ENCODE data around the gene MUC2. TPM values are rescaled to one million over a fixed set of nuclear protein-coding genes. Genes with fewer than 3 reads are reported as not detected.

Gene MUC2
- total RNA-seq, 1 experiment from 2014 or later = 0.04 TPM

GRCh38 chr11:1103401-1104360 is 29.0 kb downstream of the MUC2 start:
- Histone ChIP-seq H3K27ac (no peak overlapping the region), H2AFZ (no peak overlapping the region), H3K9me2 (ENCODE audit: insufficient read depth) (no peaks in the 10 kb centered on the region), H3K79me2 (ENCODE audit: low read depth) (no peaks in the 10 kb centered on the region), H3F3A (ENCODE audit: insufficient read depth, low read depth) (no peaks in the 10 kb centered on the region), H4K20me1 (ENCODE audit: insufficient read depth) (no peaks in the 10 kb centered on the region), H3K4me1 (replicated peaks; ENCODE audit: insufficient read depth) (no peaks in the 10 kb centered on the region), H3K4me3 (no peak overlapping the region), H3K4me2 (no peak overlapping the region), H3K9me3 (ENCODE audit: insufficient read depth, low read depth) (no peaks in the 10 kb centered on the region), H3K27me3 (ENCODE audit: insufficient read depth, low read depth) (peaks cover 22% of the 10 kb centered on the region), H3K36me3 (ENCODE audit: low read depth) (no peaks in the 10 kb centered on the region)
- ChIA-PET CTCF (no interaction called here), POLR2A (ENCODE audit: unreplicated experiment) (interaction anchor here (0.6 kb wide), 1 partner anchor 43 kb away, joined by 26 read pairs; no protein-coding TSS in a partner anchor)
- DNase-seq = no peak
- no TSS peak for BruUV-seq (replicated peaks)
- intact Hi-C loops (cut with micrococcal nuclease; ENCODE audit: unreplicated experiment) = no loop called here
- TF ChIP-seq CTCF (conservative IDR thresholded peaks at IDR 0.05) = no peak
- no peak for TF ChIP-seq EZH2 (IDR thresholded peaks at IDR 0.05; ENCODE audit: low read depth)

DNA sequence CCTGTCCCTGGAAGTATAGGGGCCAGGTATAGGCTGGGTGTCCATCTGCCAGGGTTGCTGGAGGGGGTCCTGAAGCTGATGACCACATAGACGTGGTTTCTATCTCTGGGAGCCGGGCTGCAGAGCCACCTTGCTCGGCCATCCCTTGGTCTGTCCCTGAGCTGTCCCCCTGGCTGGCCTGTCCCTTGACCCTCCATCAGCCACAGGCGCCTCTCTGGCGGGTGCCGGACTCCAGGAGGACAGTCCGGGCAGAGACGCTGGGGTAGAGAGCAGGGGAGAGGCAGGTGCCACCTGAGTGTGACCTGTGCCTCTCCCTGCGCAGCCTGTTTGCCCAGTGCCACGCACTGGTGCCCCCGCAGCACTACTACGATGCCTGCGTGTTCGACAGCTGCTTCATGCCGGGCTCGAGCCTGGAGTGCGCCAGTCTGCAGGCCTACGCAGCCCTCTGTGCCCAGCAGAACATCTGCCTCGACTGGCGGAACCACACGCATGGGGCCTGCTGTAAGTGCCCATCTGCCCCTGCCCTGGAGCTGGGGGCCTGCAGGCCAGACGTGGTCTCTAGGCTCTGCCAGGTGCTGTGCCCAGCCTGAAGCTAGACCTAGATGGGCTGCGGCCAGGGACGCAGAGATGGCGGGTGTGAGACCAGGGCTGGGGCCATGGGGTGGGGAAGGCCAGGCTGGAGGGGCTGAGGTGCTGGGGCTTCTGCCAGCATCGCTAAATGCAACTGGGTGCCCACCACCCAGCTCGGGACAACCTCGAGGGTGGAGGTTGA is 29.9 kb downstream of the MUC2 start:
- DNase-seq = no peak
- Histone ChIP-seq H3K27me3 (ENCODE audit: insufficient read depth, low read depth) (peaks cover 26% of the 10 kb centered on the region), H4K20me1 (ENCODE audit: insufficient read depth) (no peaks in the 10 kb centered on the region), H2AFZ (no peak overlapping the region), H3K9me3 (ENCODE audit: insufficient read depth, low read depth) (no peaks in the 10 kb centered on the region), H3K4me3 (no peak overlapping the region), H3K9me2 (ENCODE audit: insufficient read depth) (no peaks in the 10 kb centered on the region), H3K27ac (no peak overlapping the region), H3K4me2 (no peak overlapping the region), H3K4me1 (replicated peaks; ENCODE audit: insufficient read depth) (no peaks in the 10 kb centered on the region), H3K36me3 (ENCODE audit: low read depth) (no peaks in the 10 kb centered on the region), H3K79me2 (ENCODE audit: low read depth) (no peaks in the 10 kb centered on the region), H3F3A (ENCODE audit: insufficient read depth, low read depth) (no peaks in the 10 kb centered on the region)
- CTCF ChIA-PET = no interaction called here
- TF ChIP-seq CTCF (conservative IDR thresholded peaks at IDR 0.05) (no peak), EZH2 (IDR thresholded peaks at IDR 0.05; ENCODE audit: low read depth) (no peak)
- POLR2A ChIA-PET (ENCODE audit: unreplicated experiment) = interaction anchor here (0.6 kb wide), 1 partner anchor 42 kb away, joined by 26 read pairs; no protein-coding TSS in a partner anchor
- intact Hi-C loops (cut with micrococcal nuclease; ENCODE audit: unreplicated experiment) = no loop called here
- no TSS peak for BruUV-seq (replicated peaks)

- ChIA-PET CTCF (no interaction called here), POLR2A (ENCODE audit: unreplicated experiment) (no interaction called here)
Measured at GRCh38 chr11:1105183-1105565, 30.5 kb downstream of the MUC2 start.

More at GRCh38 chr11:1105183-1105565, 30.5 kb downstream of the MUC2 start:
- H4K20me1 ChIP-seq (ENCODE audit: insufficient read depth) = no peaks in the 10 kb centered on the region
- H3K27me3 ChIP-seq (ENCODE audit: insufficient read depth, low read depth) = peaks cover 26% of the 10 kb centered on the region
- no peak for DNase-seq
- intact Hi-C loops (cut with micrococcal nuclease; ENCODE audit: unreplicated experiment) = no loop called here
- H3K4me2 ChIP-seq = no peak overlapping the region
- H3K4me3 ChIP-seq = no peak overlapping the region
- no peaks in the 10 kb centered on the region for H3K79me2 ChIP-seq (ENCODE audit: low read depth)
- H3F3A ChIP-seq (ENCODE audit: insufficient read depth, low read depth) = no peaks in the 10 kb centered on the region
- no peak overlapping the region for H3K27ac ChIP-seq
- no peaks in the 10 kb centered on the region for H3K9me2 ChIP-seq (ENCODE audit: insufficient read depth)
- no peaks in the 10 kb centered on the region for H3K9me3 ChIP-seq (ENCODE audit: insufficient read depth, low read depth)
- H2AFZ ChIP-seq = no peak overlapping the region
- no peak for TF ChIP-seq EZH2 (IDR thresholded peaks at IDR 0.05; ENCODE audit: low read depth)
- TF ChIP-seq CTCF (conservative IDR thresholded peaks at IDR 0.05) = no peak
- H3K4me1 ChIP-seq (replicated peaks; ENCODE audit: insufficient read depth) = no peaks in the 10 kb centered on the region
- no TSS peak for BruUV-seq (replicated peaks)
- no peaks in the 10 kb centered on the region for H3K36me3 ChIP-seq (ENCODE audit: low read depth)

Measured in PC-9 (cell line).